OCI-M2 (cell line): ENCODE measurements around the gene MVB12B.

Source experiments
- DNase-seq: peaks from one replicate; lab custom pipeline; 2025; ENCODE audit not compliant: unreplicated experiment; lab: John Stamatoyannopoulos, UW

MVB12B gene

DNA sequence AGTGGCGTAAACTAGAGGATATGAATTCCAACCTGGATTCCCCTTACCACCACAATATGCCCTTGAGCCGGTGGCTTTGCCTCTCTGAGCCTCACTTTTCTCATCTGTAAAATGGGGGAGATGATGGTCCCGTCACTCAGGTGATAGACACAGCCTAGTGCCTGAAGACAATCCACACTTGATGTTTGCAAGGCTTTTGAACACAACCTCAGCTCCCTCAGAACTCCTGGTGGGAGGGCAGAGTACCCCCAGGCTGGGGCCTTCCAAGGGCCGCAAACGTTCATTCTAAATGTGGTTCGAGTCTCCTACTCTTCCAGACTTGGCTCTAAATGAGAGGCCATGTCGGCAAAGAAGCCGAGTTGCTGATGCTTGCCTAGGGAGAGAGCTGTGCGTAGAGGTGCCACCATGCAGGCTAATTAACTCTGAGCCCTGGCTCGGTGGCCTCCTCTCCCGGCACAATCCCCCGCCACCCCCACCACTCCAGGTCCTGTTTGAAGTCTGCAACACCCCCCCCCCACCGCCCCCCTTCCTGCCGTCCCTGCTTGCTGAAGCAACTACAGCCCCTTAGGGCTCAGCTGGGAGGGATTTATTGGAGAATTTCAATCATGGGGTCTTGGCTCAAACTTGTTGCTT, 189.4 kb downstream of the MVB12B start:
- no peak for DNase-seq

DNA sequence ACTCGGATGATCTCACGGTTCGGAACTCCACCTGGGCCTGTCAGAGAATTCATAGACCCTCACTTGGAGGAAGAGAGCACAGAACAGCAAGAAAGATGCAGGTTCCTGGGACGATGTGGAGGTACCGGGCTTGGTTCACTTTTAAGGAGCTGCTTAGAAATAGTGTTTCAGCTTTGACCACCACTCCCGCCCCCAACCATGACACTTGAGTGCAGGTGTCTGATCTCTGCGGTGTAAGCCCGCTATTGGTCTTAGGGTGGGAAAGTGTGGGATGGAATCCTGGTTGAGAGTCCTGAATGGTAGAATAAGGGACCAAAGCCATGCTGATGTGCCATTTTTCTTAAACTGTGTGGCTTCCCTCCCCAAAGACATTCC, 189.9 kb downstream of the MVB12B start:
- DNase-seq, result no peak

DNA sequence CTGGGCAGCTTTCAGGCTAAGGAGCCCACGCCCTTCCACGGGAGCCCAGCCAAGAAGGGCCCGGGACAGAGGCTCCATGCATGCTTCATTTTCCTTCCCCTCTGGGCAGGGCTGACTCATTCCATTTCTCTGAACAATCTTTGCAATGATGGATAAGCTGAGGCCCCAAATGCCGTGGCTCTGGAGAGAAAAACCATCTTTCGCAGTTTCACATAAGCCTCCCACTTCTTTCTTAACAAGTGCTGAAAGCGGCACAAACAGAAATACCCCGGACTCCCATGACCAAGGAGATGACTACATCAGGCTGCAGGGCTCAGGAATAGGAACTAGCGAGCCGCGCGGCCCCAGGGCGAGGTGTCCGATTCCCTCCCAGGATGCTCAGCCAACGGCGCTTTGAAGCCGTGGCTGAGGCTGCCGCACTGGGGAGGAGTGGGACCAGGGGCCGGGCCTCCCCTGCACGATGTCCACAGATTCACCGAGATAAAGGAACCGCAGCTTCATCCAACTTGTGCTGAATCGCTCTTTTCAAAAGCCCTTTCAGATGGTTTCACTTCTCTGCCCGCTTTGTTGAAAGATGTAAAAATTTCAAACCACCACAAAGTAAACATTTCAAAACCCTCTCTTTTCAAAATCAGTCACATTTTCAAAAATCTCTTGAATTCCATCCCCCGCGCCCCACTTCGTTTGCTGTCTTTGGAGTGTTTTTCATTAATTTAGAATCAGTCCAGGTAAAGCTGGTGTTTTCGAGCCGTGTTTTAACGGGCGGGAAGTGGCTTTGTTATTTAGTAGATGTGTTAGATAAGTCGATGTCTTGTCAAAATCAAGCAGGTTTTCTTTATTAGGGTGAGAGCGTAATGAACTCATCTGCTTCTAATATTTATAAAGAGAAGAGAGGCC, 190.6 kb downstream of the MVB12B start:
- DNase-seq, result no peak

DNA sequence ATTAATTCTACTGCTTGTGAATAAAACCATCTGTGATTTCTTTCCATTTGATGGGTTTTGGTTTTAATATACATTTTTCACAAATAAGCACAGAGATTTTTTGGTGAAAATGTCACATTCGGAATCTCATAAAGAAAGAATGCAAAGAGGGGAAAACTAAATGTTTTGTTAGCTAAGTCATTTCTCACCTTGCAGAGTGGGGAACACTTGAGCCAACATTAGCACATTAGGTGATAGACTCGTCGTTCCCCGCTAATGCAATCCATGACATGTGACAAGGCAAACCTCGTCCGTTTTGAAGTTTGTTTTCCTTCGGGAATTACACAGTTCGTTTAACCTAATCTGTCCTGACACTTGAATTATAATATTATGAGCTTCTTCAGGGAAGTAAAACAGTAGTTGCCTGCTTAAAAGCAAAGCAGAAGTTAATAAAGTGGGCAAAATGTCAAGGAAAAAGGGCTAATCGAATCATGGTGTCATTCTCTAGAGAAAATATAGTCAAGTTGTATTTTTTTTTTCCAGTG, 191.3 kb downstream of the MVB12B start:
- no peak for DNase-seq

DNA sequence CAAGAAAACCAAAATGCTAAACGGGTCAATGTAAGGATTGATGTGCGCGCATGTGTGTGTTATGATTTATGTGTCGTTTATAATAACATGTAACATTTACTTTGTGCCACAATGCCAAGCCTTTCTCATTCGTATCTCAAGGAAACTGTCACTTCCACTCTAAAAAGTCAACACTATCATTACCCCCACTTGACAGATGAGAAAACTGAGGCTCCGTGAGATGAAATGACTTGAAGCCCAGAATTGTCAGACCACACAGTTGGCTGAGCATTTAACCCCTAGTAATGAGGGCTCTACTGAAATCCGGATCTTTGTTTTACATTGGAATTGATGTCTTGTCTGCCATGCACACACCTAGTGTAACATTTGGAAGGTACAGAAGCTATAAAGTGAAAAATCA, 192.1 kb downstream of the MVB12B start:
- DNase-seq, result no peak

DNA sequence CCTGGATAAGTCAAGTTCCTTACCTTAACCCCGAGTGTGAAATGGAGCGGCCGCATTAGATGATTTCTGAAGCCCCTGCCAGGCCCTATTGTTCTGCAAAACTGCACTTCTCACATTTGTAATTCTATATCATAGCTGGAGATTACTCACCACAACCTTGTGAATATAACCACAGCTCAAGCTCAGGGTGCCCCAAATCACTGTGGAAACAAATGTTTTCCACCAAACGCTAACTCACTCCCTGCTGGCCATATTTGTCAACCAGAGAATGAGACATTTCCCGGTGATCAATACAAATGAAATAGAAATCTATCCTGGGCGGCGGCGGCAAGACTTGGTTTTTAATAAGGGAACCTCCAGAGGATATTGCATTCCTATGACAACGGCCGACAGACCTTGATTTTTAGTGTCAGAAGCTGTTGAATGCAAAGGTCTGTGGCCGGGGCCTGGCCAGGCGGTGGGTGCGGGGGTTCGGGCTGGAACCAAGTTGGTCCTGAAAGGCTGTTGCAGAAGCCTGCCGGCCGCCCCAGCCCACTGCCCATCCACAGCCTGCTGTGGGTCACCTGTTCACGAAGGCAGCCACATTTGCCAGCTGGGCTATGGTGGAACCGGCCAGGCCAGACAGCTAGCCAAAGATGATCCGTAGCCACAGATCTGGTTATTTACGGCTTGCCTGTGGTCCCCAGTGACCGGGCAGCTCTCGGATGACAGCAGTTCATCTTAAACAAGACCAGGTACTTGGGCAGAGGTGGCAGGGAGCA, 193.2 kb downstream of the MVB12B start:
- DNase-seq, result no peak

DNA sequence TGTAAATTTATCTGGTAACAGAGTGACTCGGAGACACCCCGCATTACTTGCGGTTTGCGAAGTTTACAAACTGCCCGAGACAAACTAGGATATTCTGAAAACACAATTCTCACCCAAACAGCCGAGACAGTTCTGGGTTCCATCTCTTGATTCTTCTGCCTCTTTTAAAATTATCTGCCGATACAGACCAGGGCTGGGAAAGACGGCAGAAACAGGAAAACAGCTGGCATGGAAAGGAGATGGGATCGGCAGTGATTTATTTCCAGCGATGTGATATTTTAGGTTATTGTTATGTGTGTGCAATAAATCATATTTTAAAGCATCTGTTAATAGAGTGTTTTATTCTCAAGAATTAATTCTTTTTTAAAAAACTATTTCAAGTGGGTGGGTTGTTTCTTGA, 193.8 kb downstream of the MVB12B start:
- DNase-seq, result no peak

DNA sequence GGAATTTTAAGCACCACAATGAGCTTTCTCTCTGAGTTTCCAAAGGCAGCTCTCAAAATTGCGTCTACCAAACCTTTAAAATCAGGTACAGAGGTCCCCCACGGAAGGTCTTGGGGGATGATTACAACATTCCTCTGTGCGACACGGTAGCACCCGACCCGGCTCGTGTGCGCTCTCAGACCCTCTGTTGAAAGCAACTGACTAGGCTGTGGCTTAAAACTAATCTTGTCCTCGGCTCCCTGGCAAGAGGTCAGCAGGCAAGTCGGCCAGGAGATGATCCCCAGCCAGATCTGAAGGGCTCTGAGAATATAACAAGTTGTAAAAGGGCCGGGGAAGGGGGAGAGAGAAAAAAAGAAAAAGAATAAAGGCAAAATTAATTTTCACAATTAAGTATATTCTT, 194.5 kb downstream of the MVB12B start:
- no peak for DNase-seq

DNA sequence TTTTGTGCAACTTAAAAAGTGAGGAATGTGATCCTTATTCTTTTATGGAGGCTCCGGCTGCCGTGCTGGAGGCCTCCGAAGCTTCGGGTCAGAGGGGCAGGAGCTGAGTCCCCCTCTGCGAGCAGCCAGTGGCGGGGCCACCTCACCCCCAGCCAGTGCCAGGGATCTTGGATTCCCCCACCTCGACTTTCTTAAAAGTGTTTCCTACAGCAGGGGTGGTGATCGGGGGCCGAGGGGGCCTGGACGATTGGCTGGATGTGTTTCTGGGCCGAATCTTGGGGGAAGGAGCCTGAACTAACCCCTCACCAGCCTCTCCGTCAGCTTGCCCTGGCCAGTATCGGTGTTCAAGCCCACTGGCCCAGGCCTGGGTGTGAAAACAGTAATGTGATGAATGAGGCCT, 194.9 kb downstream of the MVB12B start:
- DNase-seq, result no peak

DNA sequence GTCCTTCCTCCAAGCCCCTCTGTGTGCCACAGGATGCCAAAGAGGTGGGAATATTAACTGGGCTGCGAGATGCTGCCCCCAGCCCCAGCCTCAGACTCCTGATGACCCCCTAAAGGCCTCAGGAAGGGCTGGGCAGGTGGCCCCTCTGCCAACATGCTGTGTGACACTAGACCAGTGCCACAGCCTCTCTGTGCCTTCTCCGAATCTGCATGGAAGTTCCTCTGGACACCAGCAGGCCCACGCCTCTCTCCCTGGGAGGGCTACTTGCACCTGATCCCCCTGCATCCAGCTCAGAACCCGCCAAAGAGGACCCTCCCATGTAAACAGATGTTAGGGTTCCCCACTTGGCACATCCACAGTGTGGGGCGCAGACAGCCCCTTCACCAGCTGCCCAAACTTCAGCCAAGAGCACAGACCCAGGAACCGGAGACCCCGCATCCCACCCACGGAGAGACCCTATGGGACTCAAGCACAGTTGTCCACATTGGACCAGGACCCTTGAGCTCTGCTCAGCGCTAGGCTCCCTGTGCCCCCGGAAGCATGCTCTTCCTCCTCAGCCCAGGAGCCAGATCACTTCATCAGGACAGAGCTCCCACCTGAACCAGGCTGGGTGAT, 195.5 kb downstream of the MVB12B start:
- no peak for DNase-seq

DNA sequence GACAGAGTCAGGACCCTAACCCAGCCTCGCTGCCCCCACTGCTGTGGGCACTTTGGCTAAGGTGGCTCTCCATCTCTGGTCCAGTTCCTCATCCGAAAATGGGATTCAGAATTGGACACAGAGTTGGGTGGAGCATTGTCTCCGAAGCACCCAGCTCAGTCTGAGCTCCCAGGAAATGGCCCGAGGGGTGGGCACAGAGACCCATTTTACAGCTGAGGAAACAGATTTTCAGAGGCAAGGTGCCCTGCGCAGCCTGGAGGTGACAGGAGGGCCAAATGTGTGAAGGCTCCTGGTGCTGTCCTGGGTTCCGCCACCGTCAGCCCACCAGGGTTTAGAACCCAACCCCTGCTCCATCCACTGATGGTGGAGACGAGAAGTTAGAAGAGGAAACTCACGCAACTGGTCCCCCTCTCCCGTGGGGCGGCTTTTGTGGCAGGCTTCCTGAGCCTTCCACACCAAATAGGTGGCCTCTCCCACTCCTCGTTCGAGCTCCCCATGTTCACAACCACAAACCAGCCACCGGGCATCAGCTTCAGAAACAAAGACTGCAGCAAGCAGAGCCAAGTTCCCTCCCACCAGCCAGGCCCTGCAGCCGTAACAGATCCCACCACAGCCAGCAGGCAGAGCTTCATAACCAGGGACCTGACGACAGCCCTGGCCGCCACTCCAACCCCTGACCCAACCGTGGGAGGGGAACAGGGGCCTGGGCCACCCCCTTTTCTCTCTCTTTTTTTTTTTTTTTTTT, 196.2 kb downstream of the MVB12B start:
- no peak for DNase-seq

DNA sequence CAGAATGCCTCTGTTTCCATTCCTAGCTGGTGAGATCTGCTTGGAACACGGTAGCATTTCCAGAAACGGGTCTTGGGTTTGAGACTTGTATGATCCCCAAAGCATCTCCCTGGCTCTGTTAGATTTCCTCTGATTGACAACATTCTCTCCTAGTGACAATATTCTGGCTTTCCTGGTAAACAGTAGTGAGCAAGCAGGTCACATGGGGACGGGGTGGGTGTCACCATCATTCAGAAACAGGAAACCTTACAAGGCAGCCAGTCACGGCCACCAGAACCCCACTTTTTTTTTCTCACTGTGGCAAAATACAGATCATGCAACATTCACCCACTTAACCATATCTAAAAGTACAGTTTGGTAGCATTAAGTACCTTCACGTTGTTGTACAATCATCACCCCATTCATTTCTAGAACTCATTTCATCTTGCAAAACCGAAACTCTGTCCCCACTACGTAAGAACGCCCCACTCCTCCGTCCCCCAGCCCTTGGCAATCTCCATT, 197.0 kb downstream of the MVB12B start:
- DNase-seq, result no peak

DNA sequence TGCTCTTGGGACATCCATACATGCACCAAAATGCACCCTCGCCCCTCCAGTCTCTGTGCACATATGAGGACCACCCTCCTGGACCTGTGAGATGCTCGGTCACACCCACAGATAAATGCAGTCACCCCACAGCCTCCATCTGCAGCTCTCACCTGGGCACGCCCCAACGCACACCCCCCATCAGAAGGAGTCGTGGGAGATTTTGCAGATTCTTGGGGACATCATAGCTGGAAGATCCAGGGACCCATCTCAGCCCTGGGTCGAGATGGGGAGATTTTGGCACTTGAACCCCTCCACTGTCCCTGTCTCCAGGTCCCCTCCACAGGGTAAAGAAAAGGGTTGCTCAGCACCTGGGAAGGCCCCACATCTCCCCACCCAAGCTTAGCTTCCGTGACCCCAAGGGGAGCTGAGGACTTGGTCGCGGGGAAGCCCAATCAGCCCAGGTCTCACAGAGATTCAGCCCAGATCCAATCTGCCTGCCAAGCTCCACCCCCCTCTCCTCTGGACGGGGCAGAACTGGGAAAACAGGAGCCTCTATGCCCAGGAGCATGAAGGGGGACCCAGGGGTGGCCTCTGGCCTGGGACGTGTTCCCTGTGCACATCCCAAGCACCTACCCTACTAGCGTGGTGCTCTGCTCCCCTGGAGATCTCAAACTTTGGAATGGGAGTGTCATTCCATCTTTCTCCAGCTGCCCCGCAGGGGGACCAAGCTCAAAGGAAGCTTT, 197.9 kb downstream of the MVB12B start:
- DNase-seq, result no peak

DNA sequence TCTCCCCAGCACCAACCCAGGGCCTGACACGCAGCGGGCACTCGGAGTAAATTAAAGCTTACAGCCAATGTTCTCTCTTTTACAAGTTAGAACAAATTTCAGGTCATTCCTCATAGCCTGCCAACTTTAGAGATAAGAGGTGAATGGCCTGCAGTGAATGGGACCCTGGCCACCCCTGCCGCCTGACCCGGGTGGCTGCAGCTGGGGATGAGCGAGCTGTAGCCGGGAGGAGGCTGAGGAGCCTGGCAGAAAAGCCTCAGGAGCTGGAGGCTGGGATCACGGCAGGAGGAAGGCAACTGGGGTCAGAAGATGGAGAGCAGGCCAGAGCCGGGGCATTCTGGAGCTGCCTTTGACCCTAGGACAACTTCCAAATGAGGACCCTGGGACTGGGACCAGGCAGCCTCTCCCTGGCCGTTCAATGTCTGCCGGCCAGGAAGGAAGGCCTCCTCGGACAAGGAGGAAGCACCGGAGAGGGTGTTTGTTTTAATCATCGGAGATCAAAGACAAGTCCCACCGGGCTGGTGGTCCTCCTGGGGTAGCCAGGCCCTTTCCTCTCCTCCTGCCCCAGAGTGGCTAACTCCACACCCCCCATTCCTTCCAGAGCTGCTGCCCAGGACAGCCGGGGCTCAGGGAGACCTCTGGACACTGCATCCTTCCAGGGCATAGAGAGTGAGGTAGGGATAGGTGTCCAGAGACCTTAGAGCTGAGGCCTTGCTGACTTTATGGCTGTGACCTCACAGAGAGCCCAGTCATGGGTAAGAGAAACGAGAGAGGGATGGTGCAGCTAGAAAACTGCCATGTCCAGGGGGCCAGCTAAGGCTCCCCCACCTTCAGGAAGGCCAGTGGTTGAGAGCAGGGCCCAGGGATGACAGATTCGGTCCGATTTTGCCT, 199.8 kb downstream of the MVB12B start:
- no peak for DNase-seq

DNA sequence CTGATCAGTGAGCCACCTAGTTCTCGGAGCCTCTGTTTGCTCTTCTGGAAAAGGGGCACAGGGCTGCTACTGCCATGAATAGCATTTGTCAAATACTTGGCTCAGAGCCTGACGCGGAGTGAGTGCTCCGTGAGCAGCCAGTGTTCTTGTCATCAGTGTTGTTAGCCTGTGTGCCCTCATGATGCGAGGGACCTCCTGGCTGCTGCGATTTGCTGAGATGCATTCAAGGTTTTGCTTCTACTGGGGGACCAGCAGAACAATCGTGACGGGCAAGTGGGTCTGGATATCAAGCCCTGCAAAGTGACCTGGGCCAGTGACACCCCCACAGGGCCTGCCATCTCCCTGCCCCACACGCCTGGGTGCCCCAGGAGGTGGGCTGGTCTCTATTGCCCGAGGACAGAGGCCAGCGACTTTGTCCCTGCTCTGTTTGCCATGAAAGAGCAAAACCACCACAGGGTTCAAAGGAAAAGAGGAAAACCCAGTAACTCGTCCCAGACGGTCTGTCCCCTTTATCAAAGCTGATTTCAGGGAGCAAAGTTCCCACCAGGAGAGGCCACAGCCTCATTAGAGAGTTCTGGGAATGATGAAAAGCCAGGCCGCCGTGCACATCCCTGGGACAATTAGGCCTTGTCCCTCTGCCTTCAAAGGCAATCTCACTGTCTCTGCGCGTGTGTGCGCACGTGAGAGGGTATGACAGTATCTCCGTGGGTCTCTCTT, 200.6 kb downstream of the MVB12B start:
- no peak for DNase-seq

DNA sequence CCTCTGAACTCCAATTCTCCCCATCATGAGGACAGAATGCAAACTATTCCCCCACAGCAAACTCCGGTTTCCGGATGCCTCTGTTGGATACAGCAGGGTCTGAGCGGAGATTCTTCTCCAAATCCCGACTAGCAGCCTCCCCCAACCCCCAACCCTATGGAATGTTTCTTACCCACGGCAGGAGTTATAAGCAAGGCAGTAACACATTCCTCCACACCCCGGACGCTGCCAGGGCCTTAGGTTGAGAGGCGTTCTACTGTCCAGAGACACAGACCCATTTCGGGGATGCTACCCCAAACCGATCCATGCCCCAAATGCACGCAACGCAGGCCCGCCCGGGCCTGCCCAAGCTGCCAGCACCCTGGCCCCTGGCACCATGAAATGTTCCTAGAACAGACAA, 201.5 kb downstream of the MVB12B start:
- DNase-seq, result no peak

DNA sequence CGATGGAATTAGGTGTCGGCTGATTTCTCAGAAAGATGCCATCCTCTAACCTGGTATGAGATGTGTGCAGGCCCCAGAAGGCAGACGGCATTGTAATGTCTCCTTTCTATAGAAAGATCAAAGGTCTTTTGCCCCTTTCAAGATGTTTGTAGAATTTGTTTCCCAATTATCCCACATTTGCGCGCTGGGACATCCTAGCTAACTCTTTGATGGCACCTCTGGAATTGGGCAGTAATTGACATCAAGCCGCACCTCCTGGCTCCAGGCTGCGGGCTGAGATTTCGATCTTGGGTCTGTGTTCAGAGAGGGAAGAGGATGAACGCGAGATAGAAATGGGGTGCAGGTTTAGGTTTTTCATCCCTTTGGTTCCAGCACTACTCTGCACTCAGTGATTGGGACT, 202.3 kb downstream of the MVB12B start:
- no peak for DNase-seq

DNA sequence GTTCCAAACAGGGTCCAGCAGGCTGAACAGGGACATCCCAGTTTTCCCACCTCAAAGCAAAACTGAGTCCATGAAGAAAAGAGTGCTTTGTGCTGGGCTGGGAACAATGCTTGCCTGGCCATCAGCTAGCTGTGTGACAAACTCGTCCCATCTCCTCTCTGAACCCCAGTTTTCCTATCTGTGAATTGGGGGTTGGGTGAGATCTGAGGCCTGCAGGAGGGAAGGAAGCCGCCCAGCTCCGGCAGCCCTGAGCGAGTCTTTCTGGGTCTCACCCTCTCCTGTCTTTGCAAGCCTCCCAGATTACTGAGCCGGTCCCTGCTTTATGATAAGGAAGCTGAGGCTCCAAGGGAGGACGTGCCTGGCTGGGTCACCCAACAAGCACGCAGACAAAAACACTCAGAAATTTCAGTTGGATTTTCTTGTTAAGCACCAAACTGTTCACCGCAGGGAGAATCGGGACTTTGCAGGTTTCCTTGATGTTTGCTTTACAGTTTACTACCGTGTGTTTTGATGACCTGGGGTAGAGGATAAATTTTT, 204.5 kb downstream of the MVB12B start:
- DNase-seq, result no peak
